Stimulated activated CD8-positive, alpha-beta memory T cell treated with anti-CD3 and anti-CD28 coated beads, Interleukin-4, amount 100 ng/mL, for 24 hours (primary cell): Measurements from ENCODE around the gene MCTP1.

Source experiments
- DNase-seq: peaks from one replicate; pipeline ENCODE4 v3.0.0-alpha.2; 2020; ENCODE audit warnings: low read depth

The MCTP1 gene

GRCh38 chr5:95075111-95075510 lies 209.8 kb downstream of the MCTP1 start:
- no peak for DNase-seq

- DNase-seq: no peak
Observed at GRCh38 chr5:95072281-95072680, 212.6 kb downstream of the MCTP1 start.

GRCh38 chr5:95070866-95071265 lies 214.0 kb downstream of the MCTP1 start:
- no peak for DNase-seq

GRCh38 chr5:95070453-95070852 lies 214.4 kb downstream of the MCTP1 start:
- DNase-seq: no peak

- no peak for DNase-seq
Observed at GRCh38 chr5:95069948-95070347, 214.9 kb downstream of the MCTP1 start.

GRCh38 chr5:95069021-95069420 lies 215.9 kb downstream of the MCTP1 start:
- no peak for DNase-seq

GRCh38 chr5:95068289-95068910 lies 216.5 kb downstream of the MCTP1 start:
- no peak for DNase-seq

- DNase-seq: no peak
Observed at GRCh38 chr5:95066048-95066447, 218.8 kb downstream of the MCTP1 start.

GRCh38 chr5:95063492-95063891 lies 221.4 kb downstream of the MCTP1 start:
- DNase-seq: no peak

GRCh38 chr5:95060098-95060497 lies 224.8 kb downstream of the MCTP1 start:
- DNase-seq: no peak

GRCh38 chr5:95059636-95060035 lies 225.3 kb downstream of the MCTP1 start:
- no peak for DNase-seq

GRCh38 chr5:95057615-95058014 lies 227.3 kb downstream of the MCTP1 start:
- DNase-seq: no peak

- DNase-seq: no peak
Observed at GRCh38 chr5:95053253-95053652, 231.6 kb downstream of the MCTP1 start.

- DNase-seq: no peak
Observed at GRCh38 chr5:95050708-95051107, 234.2 kb downstream of the MCTP1 start.

- no peak for DNase-seq
Observed at GRCh38 chr5:95048628-95049027, 236.3 kb downstream of the MCTP1 start.

GRCh38 chr5:95045181-95045965 lies 239.5 kb downstream of the MCTP1 start:
- DNase-seq: no peak

GRCh38 chr5:95044096-95044495 lies 240.8 kb downstream of the MCTP1 start:
- no peak for DNase-seq

- no peak for DNase-seq
Observed at GRCh38 chr5:95043648-95044047, 241.2 kb downstream of the MCTP1 start.

- DNase-seq: no peak
Observed at GRCh38 chr5:95043234-95043633, 241.7 kb downstream of the MCTP1 start.

GRCh38 chr5:95042037-95042436 lies 242.9 kb downstream of the MCTP1 start:
- no peak for DNase-seq

GRCh38 chr5:95035891-95036685 lies 248.8 kb downstream of the MCTP1 start:
- no peak for DNase-seq

- no peak for DNase-seq
Observed at GRCh38 chr5:95032801-95033200, 252.1 kb downstream of the MCTP1 start.
